Measurements from ENCODE around the gene UBE2L5. TPM values are rescaled to one million over a fixed set of nuclear protein-coding genes. Genes with fewer than 3 reads are reported as not detected.

UBE2L5 gene
- total RNA-seq = not detected

GRCh38 chr13:30422054-30422839 lies at the start of gene UBE2L5:
TSS of gene UBE2L5 (plus strand) at chr13:30422493. CDS start at chr13:30427991, 5,498 bp downstream.

GRCh38 chr13:30465593-30466357 lies 43.5 kb downstream of the UBE2L5 start, which contains the start of gene HMGB1:
TSS of gene HMGB1 (minus strand) at chr13:30465936. CDS start at chr13:30463680, 2,256 bp downstream.

Other genes with a start within 250 kb of the UBE2L5 start
- 47.8 TPM for gene KATNAL1, start 114.9 kb upstream of the UBE2L5 start, total RNA-seq
- 501 TPM for gene HMGB1, start 43.4 kb downstream of the UBE2L5 start, total RNA-seq
- 67.1 TPM for gene USPL1, start 195.4 kb downstream of the UBE2L5 start, total RNA-seq

Measured in camera-type eye (tissue), 1 donor.